Suprapubic skin (tissue), 4 donors: Measurements from ENCODE around the gene KLF13.

Source experiments
- CTCF ChIP-seq, 2 donors: fragments of 200-600 bp in 1 of 2; fragments of 450-650 bp in 1 of 2; sonication (generic) in 1 of 2; IDR thresholded peaks; one replicate each; pipeline ENCODE4 v1.5.1; 2016 to 2019; ENCODE audit warnings: antibody characterized with exemption in 2 of 2, mild to moderate bottlenecking in 1 of 2, moderate library complexity in 1 of 2
- POLR2A ChIP-seq, 2 donors: fragments of 450-650 bp; IDR thresholded peaks; one replicate each; pipeline ENCODE4 v1.6.1; 2017; ENCODE audit warnings: antibody characterized with exemption in 2 of 2, mild to moderate bottlenecking in 2 of 2, moderate library complexity in 2 of 2
- POLR2AphosphoS5 ChIP-seq, 3 donors: sonication (generic); formaldehyde crosslinking; IDR thresholded peaks; one replicate each; pipeline ENCODE4 v1.6.1; 2017; ENCODE audit warnings: antibody characterized with exemption in 3 of 3

- TF ChIP-seq CTCF (IDR thresholded peaks at IDR 0.05) (no peak), POLR2AphosphoS5 (IDR thresholded peaks at IDR 0.05) (no peak), POLR2A (IDR thresholded peaks at IDR 0.05) (no peak)
Observed at GRCh38 chr15:31333119-31333518, 6.5 kb downstream of the KLF13 start.
